GM23248 (cell line): ENCODE results near the gene SMCO1.

Source experiments
- EZH2 ChIP-seq: fragments of 200-600 bp; sonication (generic); IDR thresholded peaks from 2 replicates; pipeline ENCODE4 v1.6.1; 2018; ENCODE audit warnings: antibody characterized with exemption, mild to moderate bottlenecking; ENCODE audit not compliant: insufficient read depth, poor library complexity, severe bottlenecking
- EZH2phosphoT487 ChIP-seq: fragments of 200-600 bp; sonication (generic); IDR thresholded peaks from 2 replicates; pipeline ENCODE4 v1.6.1; 2018; ENCODE audit warnings: antibody characterized with exemption, moderate library complexity, mild to moderate bottlenecking, low read depth; ENCODE audit not compliant: insufficient read depth

GRCh38 chr3:196559826-196560225, 44.7 kb upstream of the SMCO1 start:
- TF ChIP-seq EZH2phosphoT487, result no peak
- TF ChIP-seq EZH2, result no peak
